Parathyroid adenoma (tissue), 2 donors: ENCODE data around the gene SPINT2.

Experiments used
- H2AFZ ChIP-seq: fragments of 300-600 bp; sonication (generic); one replicate; pipeline ENCODE4 v1.7.0; 2017; ENCODE audit warnings: antibody characterized with exemption, mild to moderate bottlenecking
- H3K27ac ChIP-seq: fragments of 300-600 bp; sonication (generic); one replicate; pipeline ENCODE4 v1.7.0; 2017
- H3K27me3 ChIP-seq: fragments of 300-600 bp; sonication (generic); one replicate; pipeline ENCODE4 v1.7.0; 2017; ENCODE audit warnings: low read length; ENCODE audit not compliant: control insufficient read depth, insufficient read depth
- H3K36me3 ChIP-seq: fragments of 300-600 bp; sonication (generic); one replicate; pipeline ENCODE4 v1.7.0; 2017; ENCODE audit warnings: low read length; ENCODE audit not compliant: control insufficient read depth, insufficient read depth
- H3K4me1 ChIP-seq: fragments of 300-600 bp; sonication (generic); one replicate; pipeline ENCODE4 v1.7.0; 2017; ENCODE audit warnings: control low read depth
- H3K4me2 ChIP-seq: fragments of 300-600 bp; sonication (generic); one replicate; pipeline ENCODE4 v1.7.0; 2017; ENCODE audit warnings: low read length
- H3K4me3 ChIP-seq: fragments of 300-600 bp; sonication (generic); one replicate; pipeline ENCODE4 v1.7.0; 2017; ENCODE audit warnings: low read depth, low read length
- H3K79me2 ChIP-seq: fragments of 300-600 bp; sonication (generic); one replicate; pipeline ENCODE4 v1.7.0; 2017; ENCODE audit warnings: control low read depth
- H3K9ac ChIP-seq: fragments of 300-600 bp; sonication (generic); one replicate; pipeline ENCODE4 v1.7.0; 2017; ENCODE audit warnings: mild to moderate bottlenecking
- H3K9me3 ChIP-seq: fragments of 300-600 bp; sonication (generic); one replicate; pipeline ENCODE4 v1.7.0; 2017; ENCODE audit warnings: low read length; ENCODE audit not compliant: control insufficient read depth
- TF ChIP-seq, protein P1 (sequence below): fragments of 300-600 bp; sonication (generic); IDR thresholded peaks from one replicate; pipeline ENCODE4 v1.7.0; 2017; ENCODE audit warnings: antibody characterized with exemption, mild to moderate bottlenecking
- donor health status: primary hyperparathyroidism.

SPINT2 gene

DNA sequence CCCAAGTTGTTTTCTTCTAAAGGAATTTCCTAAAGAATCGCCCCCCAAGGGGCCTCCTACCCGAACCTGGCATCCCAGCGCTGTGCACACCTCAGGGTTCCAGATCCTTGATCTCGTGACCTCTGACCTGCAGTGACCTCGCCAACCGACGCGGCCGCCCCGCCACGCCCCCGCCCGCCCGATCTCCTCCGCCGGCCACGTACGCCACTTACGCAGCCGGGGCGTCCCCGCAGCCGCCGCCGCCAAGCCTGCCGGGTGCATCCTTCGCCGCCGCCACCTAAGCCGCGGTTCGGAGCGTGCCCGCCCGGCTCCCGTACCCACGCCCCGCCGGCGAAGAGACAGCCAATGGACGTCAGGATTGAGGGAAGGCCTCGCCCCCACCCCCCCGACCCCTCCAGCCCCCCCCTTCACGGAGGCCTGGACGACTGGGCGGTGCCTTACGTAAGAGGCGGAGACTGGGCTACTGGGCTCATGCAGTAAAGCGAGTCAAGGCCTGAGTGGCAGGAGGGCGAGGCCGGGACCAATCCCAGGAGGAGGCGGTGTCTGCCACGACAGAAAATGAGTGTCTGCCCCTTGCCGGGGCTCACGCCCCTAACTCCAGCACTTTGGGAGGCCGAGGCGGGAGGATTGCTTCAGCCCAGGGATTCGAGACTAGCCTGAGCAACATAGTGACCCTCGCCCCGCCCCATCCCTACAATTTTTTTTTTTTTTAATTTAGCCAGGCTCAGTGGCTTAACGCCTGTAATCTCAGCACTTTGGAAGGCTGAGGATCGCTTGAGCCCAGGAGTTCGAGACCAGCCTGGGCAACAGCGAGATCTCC is 51.5 kb downstream of the SPINT2 start, which contains the start of gene YIF1B:
Gene YIF1B, minus strand, starts transcription at position 291 of the 820 bp plus-strand sequence. Its CDS starts 30 bp downstream, at position 261.
- H3K79me2 ChIP-seq = no peaks in the 10 kb centered on the region
- no peaks in the 10 kb centered on the region for H3K4me1 ChIP-seq
- H3K27ac ChIP-seq = peak within 1 kb of the TSS; percentile 79
- no peak within 1 kb of the TSS for H3K9ac ChIP-seq
- H3K4me3 ChIP-seq = peak within 1 kb of the TSS; percentile 68
- TF ChIP-seq, protein P1, sequence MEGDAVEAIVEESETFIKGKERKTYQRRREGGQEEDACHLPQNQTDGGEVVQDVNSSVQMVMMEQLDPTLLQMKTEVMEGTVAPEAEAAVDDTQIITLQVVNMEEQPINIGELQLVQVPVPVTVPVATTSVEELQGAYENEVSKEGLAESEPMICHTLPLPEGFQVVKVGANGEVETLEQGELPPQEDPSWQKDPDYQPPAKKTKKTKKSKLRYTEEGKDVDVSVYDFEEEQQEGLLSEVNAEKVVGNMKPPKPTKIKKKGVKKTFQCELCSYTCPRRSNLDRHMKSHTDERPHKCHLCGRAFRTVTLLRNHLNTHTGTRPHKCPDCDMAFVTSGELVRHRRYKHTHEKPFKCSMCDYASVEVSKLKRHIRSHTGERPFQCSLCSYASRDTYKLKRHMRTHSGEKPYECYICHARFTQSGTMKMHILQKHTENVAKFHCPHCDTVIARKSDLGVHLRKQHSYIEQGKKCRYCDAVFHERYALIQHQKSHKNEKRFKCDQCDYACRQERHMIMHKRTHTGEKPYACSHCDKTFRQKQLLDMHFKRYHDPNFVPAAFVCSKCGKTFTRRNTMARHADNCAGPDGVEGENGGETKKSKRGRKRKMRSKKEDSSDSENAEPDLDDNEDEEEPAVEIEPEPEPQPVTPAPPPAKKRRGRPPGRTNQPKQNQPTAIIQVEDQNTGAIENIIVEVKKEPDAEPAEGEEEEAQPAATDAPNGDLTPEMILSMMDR = no peak
- H3K27me3 ChIP-seq = no peaks in the 10 kb centered on the region
- no peaks in the 10 kb centered on the region for H3K36me3 ChIP-seq
- H2AFZ ChIP-seq = peak within 1 kb of the TSS; percentile 98
- no peaks in the 10 kb centered on the region for H3K9me3 ChIP-seq
- H3K4me2 ChIP-seq = peak within 1 kb of the TSS; percentile 86

DNA sequence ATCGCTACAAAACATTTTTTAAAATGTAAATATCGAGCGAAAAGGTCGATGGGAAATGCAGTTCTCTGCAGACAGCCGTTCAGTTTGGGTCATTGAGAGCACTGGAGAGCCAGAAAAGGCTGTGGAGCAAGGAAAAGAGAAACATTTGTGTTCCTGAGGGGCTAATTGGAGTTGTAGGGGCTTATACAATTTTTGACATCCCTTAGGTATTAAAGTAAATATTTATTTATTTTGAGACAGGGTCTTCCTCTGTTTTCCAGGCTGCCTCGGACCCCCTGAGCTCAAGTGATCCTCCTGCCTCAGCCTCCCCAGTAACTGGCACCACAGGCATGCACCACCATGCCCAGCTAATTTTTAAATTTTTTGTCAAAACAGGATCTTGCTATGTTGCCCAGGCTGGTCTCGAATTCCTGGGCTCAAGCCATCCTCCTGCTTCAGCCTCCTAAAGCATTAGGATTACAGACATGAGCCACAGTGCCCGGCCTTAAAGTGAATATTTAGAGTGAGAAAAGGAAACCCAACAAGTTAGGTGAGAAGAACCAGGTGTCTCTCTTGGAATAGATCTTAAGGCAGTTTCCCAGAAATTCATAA is 52.2 kb downstream of the SPINT2 start:
- Histone ChIP-seq H3K27ac (peak overlapping the region; percentile 79), H3K4me2 (peak overlapping the region; percentile 72), H3K9ac (no peak overlapping the region), H2AFZ (peak overlapping the region; percentile 98), H3K4me3 (peak overlapping the region; percentile 58), H3K79me2 (no peaks in the 10 kb centered on the region), H3K27me3 (no peaks in the 10 kb centered on the region), H3K4me1 (no peaks in the 10 kb centered on the region), H3K9me3 (no peaks in the 10 kb centered on the region), H3K36me3 (no peaks in the 10 kb centered on the region)
- TF ChIP-seq, protein P1 = no peak

DNA sequence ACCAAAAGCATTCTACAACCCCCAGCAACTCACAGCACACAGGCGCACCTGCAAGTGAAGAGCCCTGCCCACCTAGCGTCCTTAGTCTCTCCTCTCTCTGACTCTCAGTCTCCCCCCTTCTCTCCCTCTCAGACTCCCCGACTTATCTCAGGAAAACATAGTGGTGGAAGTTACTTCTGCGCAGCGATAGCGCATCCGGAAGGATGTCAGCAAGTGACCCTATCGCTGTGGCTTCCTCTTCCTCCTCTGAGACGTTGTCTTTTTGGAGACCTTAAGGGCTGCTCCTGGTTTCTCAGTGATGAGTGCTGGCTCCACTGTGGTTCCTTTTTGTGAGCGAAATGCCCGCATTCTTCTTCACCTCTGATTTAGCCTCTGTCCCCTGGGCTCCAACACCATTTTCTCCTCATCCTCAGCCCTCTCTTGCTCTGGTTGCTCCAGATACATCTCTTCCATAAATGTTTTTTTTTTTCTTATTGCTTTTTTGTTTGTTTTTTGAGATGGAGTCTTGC is 52.8 kb downstream of the SPINT2 start:
- H3K79me2 ChIP-seq = no peaks in the 10 kb centered on the region
- H3K27me3 ChIP-seq = no peaks in the 10 kb centered on the region
- TF ChIP-seq, protein P1 = no peak
- H3K4me1 ChIP-seq = no peaks in the 10 kb centered on the region
- H3K9me3 ChIP-seq = no peaks in the 10 kb centered on the region
- no peak overlapping the region for H3K9ac ChIP-seq
- no peak overlapping the region for H3K4me2 ChIP-seq
- H3K4me3 ChIP-seq = peak overlapping the region; percentile 58
- no peak overlapping the region for H3K27ac ChIP-seq
- H2AFZ ChIP-seq = peak overlapping the region; percentile 23
- no peaks in the 10 kb centered on the region for H3K36me3 ChIP-seq

DNA sequence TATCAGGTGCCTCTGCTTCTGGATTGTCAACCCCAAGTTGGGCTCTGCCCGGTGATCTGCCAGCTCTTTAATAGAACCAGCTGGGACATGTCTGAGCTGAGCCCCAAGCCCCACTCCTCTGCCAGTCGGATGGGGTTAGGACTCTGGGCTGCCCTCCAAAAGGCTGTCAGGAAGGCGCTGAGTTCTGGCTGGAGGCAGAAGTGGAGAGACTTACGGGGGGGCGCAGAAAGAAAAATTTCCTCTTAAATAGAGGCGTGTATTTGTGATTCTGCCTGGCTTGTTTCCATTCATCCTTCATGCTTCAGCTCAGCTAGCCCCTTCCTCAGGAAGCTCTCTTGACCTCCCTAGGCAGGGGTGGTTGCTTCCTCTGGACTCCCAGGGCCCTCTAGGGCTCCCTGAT is 54.3 kb downstream of the SPINT2 start:
- H3K4me2 ChIP-seq = no peak overlapping the region
- H3K36me3 ChIP-seq = no peaks in the 10 kb centered on the region
- no peaks in the 10 kb centered on the region for H3K27me3 ChIP-seq
- TF ChIP-seq, protein P1 = no peak
- H2AFZ ChIP-seq = no peak overlapping the region
- H3K4me3 ChIP-seq = no peak overlapping the region
- no peak overlapping the region for H3K27ac ChIP-seq
- no peaks in the 10 kb centered on the region for H3K4me1 ChIP-seq
- no peaks in the 10 kb centered on the region for H3K9me3 ChIP-seq
- no peaks in the 10 kb centered on the region for H3K79me2 ChIP-seq
- H3K9ac ChIP-seq = no peak overlapping the region
